ENCODE results near the gene RUNX2. TPM values are rescaled to one million over a fixed set of nuclear protein-coding genes. Genes with fewer than 3 reads are reported as not detected.

The RUNX2 gene
- total and polyA plus RNA-seq, 4 donors, result 0.09 to 1.5 (median 0.75) TPM

DNA sequence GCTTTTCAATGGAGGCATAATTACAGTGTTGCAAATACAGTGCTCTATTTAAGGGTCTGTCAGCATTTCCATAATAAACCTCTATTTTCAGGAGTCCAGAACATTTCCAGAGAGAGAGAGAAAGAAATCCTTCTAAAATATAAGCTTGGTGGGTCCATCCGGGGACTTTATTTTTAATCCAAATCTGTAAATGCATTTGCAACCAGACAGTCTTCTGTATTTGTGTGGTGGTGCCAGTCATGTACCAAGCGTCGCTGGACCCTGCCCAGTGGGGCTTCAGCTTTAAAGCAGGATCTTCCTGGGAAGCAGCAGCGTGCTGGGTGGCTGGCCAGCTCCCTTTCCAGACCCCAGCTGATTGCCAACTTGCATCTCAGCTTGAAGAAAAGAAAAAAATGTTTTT, 306.1 kb downstream of the RUNX2 start:
- H3K36me3 ChIP-seq (ENCODE audit: control insufficient read depth in 4 of 4, insufficient read depth in 3 of 4, low read depth in 1 of 4, low read length in 3 of 4), result no peaks in the 10 kb centered on the region
- DNase-seq (ENCODE audit: low spot score), result no peak
- H3K9ac ChIP-seq (ENCODE audit: low read depth in 1 of 2, low read length in 2 of 2), result no peak overlapping the region
- 90% methylated on average over 4 of the region's 4 CpGs for WGBS
- no peak overlapping the region for H3K4me3 ChIP-seq (ENCODE audit: low read depth in 1 of 3, low read length in 3 of 3)
- no peak overlapping the region for H3K27ac ChIP-seq (ENCODE audit: low read depth in 1 of 2, low read length in 2 of 2)
- H3K27me3 ChIP-seq (ENCODE audit: control insufficient read depth in 4 of 4, insufficient read depth in 4 of 4, low read length in 3 of 4), result no peaks in the 10 kb centered on the region
- H3K9me3 ChIP-seq (ENCODE audit: control insufficient read depth in 4 of 4, low read length in 3 of 4), result no peaks in the 10 kb centered on the region
- TF ChIP-seq ATF3 (IDR thresholded peaks at IDR 0.05) (no peak), ZBTB33 (IDR thresholded peaks at IDR 0.05) (no peak), RAD21 (IDR thresholded peaks at IDR 0.05) (no peak), REST (IDR thresholded peaks at IDR 0.05) (no peak), FOXA1 (IDR thresholded peaks at IDR 0.05) (no peak), JUND (IDR thresholded peaks at IDR 0.05) (no peak), RXRA (IDR thresholded peaks at IDR 0.05) (no peak), SP1 (IDR thresholded peaks at IDR 0.05) (no peak), GABPA (IDR thresholded peaks at IDR 0.05 in 1 of 2, conservative IDR thresholded peaks at IDR 0.05 in 1 of 2) (no peak)
- no peaks in the 10 kb centered on the region for H3K4me1 ChIP-seq (ENCODE audit: control insufficient read depth in 4 of 4, insufficient read depth in 4 of 4, low read length in 3 of 4)

GRCh38 chr6:45635284-45635867, 307.2 kb downstream of the RUNX2 start:
- Histone ChIP-seq H3K36me3 (ENCODE audit: control insufficient read depth in 4 of 4, insufficient read depth in 3 of 4, low read depth in 1 of 4, low read length in 3 of 4) (no peaks in the 10 kb centered on the region), H3K4me1 (ENCODE audit: control insufficient read depth in 4 of 4, insufficient read depth in 4 of 4, low read length in 3 of 4) (no peaks in the 10 kb centered on the region), H3K4me3 (ENCODE audit: low read depth in 1 of 3, low read length in 3 of 3) (no peak overlapping the region), H3K27me3 (ENCODE audit: control insufficient read depth in 4 of 4, insufficient read depth in 4 of 4, low read length in 3 of 4) (no peaks in the 10 kb centered on the region), H3K27ac (ENCODE audit: low read depth in 1 of 2, low read length in 2 of 2) (no peak overlapping the region), H3K9me3 (ENCODE audit: control insufficient read depth in 4 of 4, low read length in 3 of 4) (no peaks in the 10 kb centered on the region), H3K9ac (ENCODE audit: low read depth in 1 of 2, low read length in 2 of 2) (no peak overlapping the region)
- 72% methylated on average over 8 of the region's 8 CpGs for WGBS
- TF ChIP-seq RXRA (IDR thresholded peaks at IDR 0.05) (no peak), HNF4A (conservative IDR thresholded peaks at IDR 0.05) (no peak), TAF1 (conservative IDR thresholded peaks at IDR 0.05) (no peak), GABPA (IDR thresholded peaks at IDR 0.05 in 1 of 2, conservative IDR thresholded peaks at IDR 0.05 in 1 of 2) (no peak), JUND (IDR thresholded peaks at IDR 0.05) (no peak), REST (IDR thresholded peaks at IDR 0.05) (no peak), SP1 (IDR thresholded peaks at IDR 0.05) (no peak), NR2F2 (IDR thresholded peaks at IDR 0.05) (no peak)
- DNase-seq (ENCODE audit: low spot score), result no peak

All from liver (tissue), 9 donors.